ENCODE data around the gene ANXA6. TPM values are rescaled to one million over a fixed set of nuclear protein-coding genes. Genes with fewer than 3 reads are reported as not detected.

The ANXA6 gene
- total RNA-seq, 2 donors from 2014 or later: 271 to 398 TPM

- Mint-ChIP-seq H3K4me3 (no peak overlapping the region), H3K27me3 (no peaks in the 10 kb centered on the region), H3K4me1 (ENCODE audit: low read depth in 2 of 2) (peaks cover 13 to 23% of the 10 kb centered on the region in 2 donors), H3K9me3 (no peaks in the 10 kb centered on the region), H3K36me3 (peaks cover 24% of the 10 kb centered on the region), H3K27ac (peak overlapping the region; percentile 40 to 62)
- DNase-seq (ENCODE audit: low spot score) (no peak), ATAC-seq (no peak)
These were observed 50.5 kb downstream of the ANXA6 start for GRCh38 chr5:151107084-151107483.

- peaks cover 19 to 27% of the 10 kb centered on the region in 2 donors for H3K4me1 Mint-ChIP-seq (ENCODE audit: low read depth in 2 of 2)
- peak overlapping the region; percentile 40 to 62 for H3K27ac Mint-ChIP-seq
- no peaks in the 10 kb centered on the region for H3K9me3 Mint-ChIP-seq
- DNase-seq (ENCODE audit: low spot score) (no peak), ATAC-seq (no peak)
- H3K4me3 Mint-ChIP-seq: no peak overlapping the region
- no peaks in the 10 kb centered on the region for H3K27me3 Mint-ChIP-seq
- peaks cover 29% of the 10 kb centered on the region for H3K36me3 Mint-ChIP-seq
These were observed 51.1 kb downstream of the ANXA6 start for GRCh38 chr5:151106509-151106908.

GRCh38 chr5:151106043-151106442 is 51.5 kb downstream of the ANXA6 start:
- Mint-ChIP-seq H3K27ac (peak overlapping the region; percentile 40 to 62), H3K4me1 (ENCODE audit: low read depth in 2 of 2) (peaks cover 19 to 29% of the 10 kb centered on the region in 2 donors), H3K27me3 (no peaks in the 10 kb centered on the region), H3K4me3 (no peak overlapping the region), H3K9me3 (no peaks in the 10 kb centered on the region), H3K36me3 (peaks cover 29% of the 10 kb centered on the region)
- ATAC-seq (no peak), DNase-seq (ENCODE audit: low spot score) (no peak)

GRCh38 chr5:151105561-151105960 is 52.0 kb downstream of the ANXA6 start:
- DNase-seq (ENCODE audit: low spot score): no peak
- H3K27ac Mint-ChIP-seq: peak overlapping the region; percentile 43 to 64
- peaks cover 22 to 34% of the 10 kb centered on the region in 2 donors for H3K4me1 Mint-ChIP-seq (ENCODE audit: low read depth in 2 of 2)
- ATAC-seq: no peak
- H3K27me3 Mint-ChIP-seq: no peaks in the 10 kb centered on the region
- H3K9me3 Mint-ChIP-seq: no peaks in the 10 kb centered on the region
- H3K36me3 Mint-ChIP-seq: peaks cover 32% of the 10 kb centered on the region
- no peak overlapping the region for H3K4me3 Mint-ChIP-seq

DNA sequence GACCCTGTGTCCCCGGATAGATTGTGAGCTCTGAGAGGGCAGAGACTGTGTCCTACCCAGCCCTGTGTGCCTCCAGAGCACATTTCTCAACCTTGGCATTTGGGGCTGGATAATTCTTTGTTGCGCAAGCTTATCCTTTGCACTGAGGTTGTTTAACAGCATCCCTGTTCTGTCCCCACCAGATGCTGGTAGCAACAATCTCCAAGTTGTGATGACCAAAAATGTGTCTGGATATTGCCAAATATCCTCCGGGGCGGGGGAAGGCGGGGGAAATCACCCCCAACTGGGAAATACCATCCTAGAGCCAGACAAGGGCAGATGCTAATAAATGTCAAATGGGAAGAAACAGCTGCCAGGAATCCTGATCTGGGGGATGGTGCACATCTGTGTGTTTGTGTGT is 52.8 kb downstream of the ANXA6 start:
- H3K4me1 Mint-ChIP-seq (ENCODE audit: low read depth in 2 of 2): peaks cover 29 to 41% of the 10 kb centered on the region in 2 donors
- DNase-seq (ENCODE audit: low spot score) (no peak), ATAC-seq (peak in 1 of 2 donors; percentile 40)
- H3K4me3 Mint-ChIP-seq: no peak overlapping the region
- H3K27ac Mint-ChIP-seq: peak overlapping the region; percentile 43 to 64
- no peaks in the 10 kb centered on the region for H3K27me3 Mint-ChIP-seq
- H3K36me3 Mint-ChIP-seq: peaks cover 35% of the 10 kb centered on the region
- no peaks in the 10 kb centered on the region for H3K9me3 Mint-ChIP-seq

- Mint-ChIP-seq H3K9me3 (no peaks in the 10 kb centered on the region), H3K4me3 (no peak overlapping the region), H3K27me3 (no peaks in the 10 kb centered on the region), H3K27ac (peak overlapping the region; percentile 50 to 74), H3K36me3 (peaks cover 22% of the 10 kb centered on the region), H3K4me1 (ENCODE audit: low read depth in 2 of 2) (peaks cover 52 to 71% of the 10 kb centered on the region in 2 donors)
- no peak for DNase-seq (ENCODE audit: low spot score)
- ATAC-seq: no peak
These were observed 55.8 kb downstream of the ANXA6 start for GRCh38 chr5:151101746-151102145.

DNA sequence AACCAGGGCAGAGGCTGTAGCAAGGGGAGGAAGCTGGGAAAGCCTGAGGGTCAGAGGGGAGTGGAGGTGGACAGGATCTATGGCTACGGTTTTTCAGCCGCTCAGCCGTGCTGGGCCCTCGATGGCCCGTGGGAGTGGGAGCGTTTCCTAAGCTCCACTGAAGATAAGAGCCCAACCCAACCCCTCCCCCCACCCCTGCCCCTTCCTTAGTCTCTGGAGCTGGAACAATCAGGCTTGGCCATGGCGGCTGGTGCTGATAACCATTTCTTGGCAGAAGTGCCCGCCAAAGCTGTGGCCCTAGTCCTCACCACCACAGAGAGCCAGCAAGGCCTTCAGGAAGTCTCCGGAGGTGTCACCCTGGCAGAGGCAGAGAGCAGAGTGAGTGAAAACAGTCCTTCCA is 56.4 kb downstream of the ANXA6 start:
- no peaks in the 10 kb centered on the region for H3K9me3 Mint-ChIP-seq
- DNase-seq (ENCODE audit: low spot score) (no peak), ATAC-seq (no peak)
- H3K27me3 Mint-ChIP-seq: no peaks in the 10 kb centered on the region
- no peak overlapping the region for H3K4me3 Mint-ChIP-seq
- H3K36me3 Mint-ChIP-seq: peaks cover 16% of the 10 kb centered on the region
- peaks cover 52 to 70% of the 10 kb centered on the region in 2 donors for H3K4me1 Mint-ChIP-seq (ENCODE audit: low read depth in 2 of 2)
- peak overlapping the region; percentile 94 to 97 for H3K27ac Mint-ChIP-seq

DNA sequence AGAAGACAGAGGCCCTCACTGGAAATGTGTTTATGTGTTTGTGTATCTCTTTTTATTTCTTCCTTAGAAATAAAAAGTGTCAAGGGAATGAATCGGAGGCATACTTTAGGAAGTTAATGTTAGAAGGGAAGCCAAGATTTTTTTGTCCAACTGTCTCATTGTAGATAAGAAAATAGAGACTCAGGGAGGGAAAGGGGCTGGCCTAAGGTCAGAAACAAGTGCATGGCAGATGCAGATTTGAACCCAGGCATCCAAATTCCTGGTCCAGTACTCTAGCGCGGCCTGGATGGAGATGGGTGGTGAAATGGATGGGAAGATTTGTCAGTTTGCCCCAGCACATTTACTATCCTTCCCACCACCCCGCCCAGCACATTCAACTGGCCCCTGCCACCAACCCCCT is 56.9 kb downstream of the ANXA6 start:
- Mint-ChIP-seq H3K9me3 (no peaks in the 10 kb centered on the region), H3K27me3 (no peaks in the 10 kb centered on the region), H3K4me1 (ENCODE audit: low read depth in 2 of 2) (peaks cover 56 to 72% of the 10 kb centered on the region in 2 donors), H3K4me3 (no peak overlapping the region), H3K27ac (peak overlapping the region; percentile 94 to 97), H3K36me3 (peaks cover 15% of the 10 kb centered on the region)
- ATAC-seq (no peak), DNase-seq (ENCODE audit: low spot score) (no peak)

DNA sequence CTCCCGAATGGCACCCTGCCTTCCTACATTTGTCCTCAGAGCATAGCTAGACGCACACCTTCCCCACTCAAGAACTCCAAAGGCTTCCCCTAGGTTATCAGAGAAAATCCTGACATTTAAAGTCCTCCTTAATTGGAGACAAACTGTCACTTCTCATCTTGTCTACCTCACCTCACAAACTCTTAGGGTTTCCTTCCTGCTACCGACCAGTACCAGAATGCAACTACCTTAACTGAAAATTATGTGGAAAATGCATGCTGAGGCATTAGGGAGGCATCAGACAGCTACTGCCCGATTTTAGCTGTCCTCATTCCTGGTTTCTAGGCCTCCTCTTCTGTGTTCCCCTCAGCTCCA is 58.8 kb downstream of the ANXA6 start:
- no peak for ATAC-seq
- H3K4me3 Mint-ChIP-seq: peak overlapping the region; percentile 73
- no peaks in the 10 kb centered on the region for H3K27me3 Mint-ChIP-seq
- no peaks in the 10 kb centered on the region for H3K9me3 Mint-ChIP-seq
- H3K36me3 Mint-ChIP-seq: peaks cover 14% of the 10 kb centered on the region
- peaks cover 73 to 78% of the 10 kb centered on the region in 2 donors for H3K4me1 Mint-ChIP-seq (ENCODE audit: low read depth in 2 of 2)
- peak overlapping the region; percentile 94 to 97 for H3K27ac Mint-ChIP-seq
- DNase-seq (ENCODE audit: low spot score): no peak

GRCh38 chr5:151097820-151098767 is 59.5 kb downstream of the ANXA6 start:
- Mint-ChIP-seq H3K27me3 (no peaks in the 10 kb centered on the region), H3K36me3 (peaks cover 11% of the 10 kb centered on the region), H3K4me3 (peak overlapping the region; percentile 73), H3K4me1 (ENCODE audit: low read depth in 2 of 2) (peaks cover 79 to 80% of the 10 kb centered on the region in 2 donors), H3K27ac (peak overlapping the region; percentile 94 to 97), H3K9me3 (no peaks in the 10 kb centered on the region)
- ATAC-seq (peak; percentile 79 to 83), DNase-seq (ENCODE audit: low spot score) (peak; percentile 79)

- Mint-ChIP-seq H3K4me1 (ENCODE audit: low read depth in 2 of 2) (peaks cover 84 to 86% of the 10 kb centered on the region in 2 donors), H3K27ac (peak overlapping the region; percentile 94 to 97), H3K9me3 (no peaks in the 10 kb centered on the region), H3K4me3 (peak overlapping the region; percentile 73), H3K27me3 (no peaks in the 10 kb centered on the region), H3K36me3 (peaks cover 11% of the 10 kb centered on the region)
- DNase-seq (ENCODE audit: low spot score) (no peak), ATAC-seq (peak in 1 of 2 donors; percentile 4)
These were observed 60.5 kb downstream of the ANXA6 start for GRCh38 chr5:151097061-151097460.

DNA sequence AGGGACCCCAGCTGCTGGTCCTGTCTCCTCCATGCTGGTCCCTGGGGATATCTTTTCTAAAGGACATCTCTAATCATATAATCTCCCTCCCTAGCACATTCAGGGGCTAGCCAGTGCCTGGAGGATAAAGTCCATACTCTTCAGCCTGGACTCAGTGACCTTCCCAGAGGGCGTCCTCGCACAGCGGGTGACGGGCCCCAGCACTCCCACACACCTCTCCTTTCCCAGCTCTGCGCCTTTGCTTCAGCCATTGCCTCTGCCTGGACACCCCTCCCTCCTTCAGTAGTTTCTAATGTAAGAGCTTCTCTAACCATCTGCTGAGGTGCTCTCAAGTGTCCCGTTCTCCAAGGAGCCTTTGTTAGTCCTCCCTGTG is 61.6 kb downstream of the ANXA6 start:
- Mint-ChIP-seq H3K4me1 (ENCODE audit: low read depth in 2 of 2) (peaks cover 86 to 87% of the 10 kb centered on the region in 2 donors), H3K27me3 (no peaks in the 10 kb centered on the region), H3K36me3 (peaks cover 6% of the 10 kb centered on the region), H3K4me3 (peak overlapping the region; percentile 73), H3K9me3 (no peaks in the 10 kb centered on the region), H3K27ac (peak overlapping the region; percentile 94 to 97)
- ATAC-seq (no peak), DNase-seq (ENCODE audit: low spot score) (no peak)

- Mint-ChIP-seq H3K9me3 (no peaks in the 10 kb centered on the region), H3K4me1 (ENCODE audit: low read depth in 2 of 2) (peaks cover 81 to 88% of the 10 kb centered on the region in 2 donors), H3K4me3 (peak overlapping the region; percentile 90), H3K27me3 (no peaks in the 10 kb centered on the region), H3K36me3 (peaks cover 3% of the 10 kb centered on the region), H3K27ac (peak overlapping the region; percentile 94 to 97)
- DNase-seq (ENCODE audit: low spot score) (no peak), ATAC-seq (no peak)
These were observed 62.1 kb downstream of the ANXA6 start for GRCh38 chr5:151095341-151096000.

- no peak for DNase-seq (ENCODE audit: low spot score)
- ATAC-seq: no peak
- H3K27ac Mint-ChIP-seq: peak overlapping the region; percentile 94 to 97
- no peaks in the 10 kb centered on the region for H3K27me3 Mint-ChIP-seq
- H3K9me3 Mint-ChIP-seq: no peaks in the 10 kb centered on the region
- no peaks in the 10 kb centered on the region for H3K36me3 Mint-ChIP-seq
- peaks cover 74 to 81% of the 10 kb centered on the region in 2 donors for H3K4me1 Mint-ChIP-seq (ENCODE audit: low read depth in 2 of 2)
- peak overlapping the region; percentile 90 for H3K4me3 Mint-ChIP-seq
These were observed 62.7 kb downstream of the ANXA6 start for GRCh38 chr5:151094852-151095245.

All from natural killer cell treated with Interleukin-12 subunit alpha and Interleukin-12 subunit beta and Interleukin-15 and Interleukin-18, amount 100 ng/mL, for 72 hours (primary cell).